K562 (cell line): ENCODE results near the gene FAM20B. TPM values are rescaled to one million over a fixed set of nuclear protein-coding genes. Genes with fewer than 3 reads are reported as not detected.

Source experiments
- FOXJ2 ChIP-seq: fragments of 200-800 bp; sonication (Bioruptor generic); IDR thresholded peaks from 2 replicates; pipeline ENCODE4 v1.6.1; 2016; ENCODE audit warnings: missing genetic modification characterization, missing compliant biosample characterization
- HNRNPH1 ChIP-seq: fragments of 200-400 bp; formaldehyde crosslinking; optimal IDR thresholded peaks from 2 replicates; pipeline ENCODE3; 2017; ENCODE audit warnings: low read depth, mild to moderate bottlenecking, low read length, moderate library complexity
- MXI1 ChIP-seq: IDR thresholded peaks from 2 replicates; pipeline ENCODE4 v1.6.1; 2011; ENCODE audit warnings: low read depth, mild to moderate bottlenecking, improper control_type of control experiment, low read length
- TAF15 ChIP-seq: fragments of 200-400 bp; formaldehyde crosslinking; IDR thresholded peaks from 2 replicates; pipeline ENCODE4 v1.6.1; 2017; ENCODE audit warnings: mild to moderate bottlenecking, low read depth, low read length, moderate library complexity
- U2AF1 ChIP-seq: fragments of 200-400 bp; formaldehyde crosslinking; optimal IDR thresholded peaks from 2 replicates; pipeline ENCODE3; 2017; ENCODE audit warnings: mild to moderate bottlenecking, low read depth, low read length, moderate library complexity
- ZNF639 ChIP-seq, 2 experiments: fragments of 200-800 bp in 1 of 2; sonication (Bioruptor generic) in 1 of 2; sonication (generic) in 1 of 2; formaldehyde crosslinking in 1 of 2; IDR thresholded peaks in 1 of 2; conservative IDR thresholded peaks in 1 of 2; 2 replicates each; pipeline versions ENCODE4 v1.5.0 to v1.6.1; 2016 to 2020; ENCODE audit warnings: missing compliant biosample characterization in 1 of 2, missing genetic modification characterization in 1 of 2, missing genetic modification reagents in 1 of 2
- polyA plus RNA-seq, 8 experiments: library from polyadenylated mRNA; depleted of rRNA in 4 of 8; stranded (reverse) in 5 of 8; unstranded in 3 of 8; fragments of >200 nt; fragmentation: Nextera tagmentation in 2 of 8; fragmentation: Illumina TruSeq in 1 of 8; extraction: Ambion mirVana in 2 of 8; extraction: Trizol in 1 of 8; gene quantifications; 2 replicates each; pipeline versions ENCODE4 v1.2.1 to v1.2.3, GENCODE V29; 2011 to 2014; ENCODE audit warnings: inconsistent platforms in 1 of 8, missing spikeins in 1 of 8
- total RNA-seq, 7 experiments: library from RNA; depleted of rRNA in 6 of 7; stranded (reverse); fragments of >200 nt in 6 of 7; fragmentation: Illumina TruSeq in 2 of 7; extraction: Trizol in 2 of 7; gene quantifications; 2 replicates each; pipeline versions ENCODE4 v1.2.1 to v1.2.3, GENCODE V29; 2011 to 2021; ENCODE audit warnings: low replicate concordance in 1 of 7
- TF ChIP-seq, protein P1 (sequence below): sonication (generic); formaldehyde crosslinking; IDR thresholded peaks from 2 replicates; pipeline ENCODE4 v1.8.1; 2023; ENCODE audit warnings: missing genetic modification reagents, mild to moderate bottlenecking, borderline replicate concordance
- TF ChIP-seq, protein P2 (sequence below): fragments of 450-650 bp; formaldehyde crosslinking; IDR thresholded peaks from 2 replicates; pipeline ENCODE4 v1.4.0; 2022; ENCODE audit warnings: missing genetic modification characterization
- TF ChIP-seq, protein P3 (sequence below): sonication (generic); formaldehyde crosslinking; IDR thresholded peaks from 2 replicates; pipeline ENCODE4 v1.8.1; 2023; ENCODE audit warnings: mild to moderate bottlenecking, missing genetic modification reagents
- TF ChIP-seq, protein P4 (sequence below), 2 experiments: fragments of 150-350 bp in 1 of 2; IDR thresholded peaks; 2 replicates each; pipeline ENCODE4 v1.6.1; 2012 to 2016; ENCODE audit warnings: low read depth in 2 of 2, low read length in 2 of 2, mild to moderate bottlenecking in 1 of 2, moderate library complexity in 1 of 2

Gene FAM20B
- total and polyA plus RNA-seq, 9 of the 15 experiments (the other 6 are each of a cell fraction or from before 2014, with no cell fraction given) = 7.2 to 67.5 (median 42.9) TPM

DNA sequence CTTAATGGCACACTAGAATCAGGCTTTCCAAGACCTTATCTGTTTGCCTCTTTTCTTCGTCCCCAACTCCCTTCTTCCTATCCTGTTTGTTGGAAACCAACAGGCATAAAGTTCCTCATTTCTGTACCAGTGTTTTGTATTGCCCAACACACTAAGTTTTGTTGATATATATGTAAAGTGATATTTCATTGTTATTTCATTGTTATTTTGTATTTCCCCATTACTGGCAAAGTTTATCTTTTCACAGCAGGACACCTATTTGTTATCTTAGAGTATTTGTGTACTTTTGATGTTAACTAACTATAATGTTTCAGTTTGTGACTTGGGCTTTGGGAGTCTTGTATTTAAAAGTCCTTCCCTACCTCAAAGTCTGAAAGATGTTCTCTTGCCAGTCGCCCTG is 27.1 kb downstream of the FAM20B start (continued):
- no peak for TF ChIP-seq MXI1
- no peak for TF ChIP-seq ZNF639 (CRISPR knock-in tag; conservative IDR thresholded peaks at IDR 0.05 in 1 of 2, IDR thresholded peaks at IDR 0.05 in 1 of 2)
- TF ChIP-seq, protein P1, sequence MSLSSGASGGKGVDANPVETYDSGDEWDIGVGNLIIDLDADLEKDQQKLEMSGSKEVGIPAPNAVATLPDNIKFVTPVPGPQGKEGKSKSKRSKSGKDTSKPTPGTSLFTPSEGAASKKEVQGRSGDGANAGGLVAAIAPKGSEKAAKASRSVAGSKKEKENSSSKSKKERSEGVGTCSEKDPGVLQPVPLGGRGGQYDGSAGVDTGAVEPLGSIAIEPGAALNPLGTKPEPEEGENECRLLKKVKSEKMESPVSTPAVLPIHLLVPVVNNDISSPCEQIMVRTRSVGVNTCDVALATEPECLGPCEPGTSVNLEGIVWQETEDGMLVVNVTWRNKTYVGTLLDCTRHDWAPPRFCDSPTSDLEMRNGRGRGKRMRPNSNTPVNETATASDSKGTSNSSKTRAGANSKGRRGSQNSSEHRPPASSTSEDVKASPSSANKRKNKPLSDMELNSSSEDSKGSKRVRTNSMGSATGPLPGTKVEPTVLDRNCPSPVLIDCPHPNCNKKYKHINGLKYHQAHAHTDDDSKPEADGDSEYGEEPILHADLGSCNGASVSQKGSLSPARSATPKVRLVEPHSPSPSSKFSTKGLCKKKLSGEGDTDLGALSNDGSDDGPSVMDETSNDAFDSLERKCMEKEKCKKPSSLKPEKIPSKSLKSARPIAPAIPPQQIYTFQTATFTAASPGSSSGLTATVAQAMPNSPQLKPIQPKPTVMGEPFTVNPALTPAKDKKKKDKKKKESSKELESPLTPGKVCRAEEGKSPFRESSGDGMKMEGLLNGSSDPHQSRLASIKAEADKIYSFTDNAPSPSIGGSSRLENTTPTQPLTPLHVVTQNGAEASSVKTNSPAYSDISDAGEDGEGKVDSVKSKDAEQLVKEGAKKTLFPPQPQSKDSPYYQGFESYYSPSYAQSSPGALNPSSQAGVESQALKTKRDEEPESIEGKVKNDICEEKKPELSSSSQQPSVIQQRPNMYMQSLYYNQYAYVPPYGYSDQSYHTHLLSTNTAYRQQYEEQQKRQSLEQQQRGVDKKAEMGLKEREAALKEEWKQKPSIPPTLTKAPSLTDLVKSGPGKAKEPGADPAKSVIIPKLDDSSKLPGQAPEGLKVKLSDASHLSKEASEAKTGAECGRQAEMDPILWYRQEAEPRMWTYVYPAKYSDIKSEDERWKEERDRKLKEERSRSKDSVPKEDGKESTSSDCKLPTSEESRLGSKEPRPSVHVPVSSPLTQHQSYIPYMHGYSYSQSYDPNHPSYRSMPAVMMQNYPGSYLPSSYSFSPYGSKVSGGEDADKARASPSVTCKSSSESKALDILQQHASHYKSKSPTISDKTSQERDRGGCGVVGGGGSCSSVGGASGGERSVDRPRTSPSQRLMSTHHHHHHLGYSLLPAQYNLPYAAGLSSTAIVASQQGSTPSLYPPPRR (CRISPR knock-in tag) = no peak
- TF ChIP-seq HNRNPH1 = no peak
- TF ChIP-seq TAF15 = no peak
- TF ChIP-seq, protein P2, sequence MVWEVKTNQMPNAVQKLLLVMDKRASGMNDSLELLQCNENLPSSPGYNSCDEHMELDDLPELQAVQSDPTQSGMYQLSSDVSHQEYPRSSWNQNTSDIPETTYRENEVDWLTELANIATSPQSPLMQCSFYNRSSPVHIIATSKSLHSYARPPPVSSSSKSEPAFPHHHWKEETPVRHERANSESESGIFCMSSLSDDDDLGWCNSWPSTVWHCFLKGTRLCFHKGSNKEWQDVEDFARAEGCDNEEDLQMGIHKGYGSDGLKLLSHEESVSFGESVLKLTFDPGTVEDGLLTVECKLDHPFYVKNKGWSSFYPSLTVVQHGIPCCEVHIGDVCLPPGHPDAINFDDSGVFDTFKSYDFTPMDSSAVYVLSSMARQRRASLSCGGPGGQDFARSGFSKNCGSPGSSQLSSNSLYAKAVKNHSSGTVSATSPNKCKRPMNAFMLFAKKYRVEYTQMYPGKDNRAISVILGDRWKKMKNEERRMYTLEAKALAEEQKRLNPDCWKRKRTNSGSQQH (CRISPR knock-in tag) = no peak
- TF ChIP-seq, protein P3, sequence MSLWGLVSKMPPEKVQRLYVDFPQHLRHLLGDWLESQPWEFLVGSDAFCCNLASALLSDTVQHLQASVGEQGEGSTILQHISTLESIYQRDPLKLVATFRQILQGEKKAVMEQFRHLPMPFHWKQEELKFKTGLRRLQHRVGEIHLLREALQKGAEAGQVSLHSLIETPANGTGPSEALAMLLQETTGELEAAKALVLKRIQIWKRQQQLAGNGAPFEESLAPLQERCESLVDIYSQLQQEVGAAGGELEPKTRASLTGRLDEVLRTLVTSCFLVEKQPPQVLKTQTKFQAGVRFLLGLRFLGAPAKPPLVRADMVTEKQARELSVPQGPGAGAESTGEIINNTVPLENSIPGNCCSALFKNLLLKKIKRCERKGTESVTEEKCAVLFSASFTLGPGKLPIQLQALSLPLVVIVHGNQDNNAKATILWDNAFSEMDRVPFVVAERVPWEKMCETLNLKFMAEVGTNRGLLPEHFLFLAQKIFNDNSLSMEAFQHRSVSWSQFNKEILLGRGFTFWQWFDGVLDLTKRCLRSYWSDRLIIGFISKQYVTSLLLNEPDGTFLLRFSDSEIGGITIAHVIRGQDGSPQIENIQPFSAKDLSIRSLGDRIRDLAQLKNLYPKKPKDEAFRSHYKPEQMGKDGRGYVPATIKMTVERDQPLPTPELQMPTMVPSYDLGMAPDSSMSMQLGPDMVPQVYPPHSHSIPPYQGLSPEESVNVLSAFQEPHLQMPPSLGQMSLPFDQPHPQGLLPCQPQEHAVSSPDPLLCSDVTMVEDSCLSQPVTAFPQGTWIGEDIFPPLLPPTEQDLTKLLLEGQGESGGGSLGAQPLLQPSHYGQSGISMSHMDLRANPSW (CRISPR knock-in tag) = no peak
- no peak for TF ChIP-seq U2AF1
- TF ChIP-seq, protein P4, sequence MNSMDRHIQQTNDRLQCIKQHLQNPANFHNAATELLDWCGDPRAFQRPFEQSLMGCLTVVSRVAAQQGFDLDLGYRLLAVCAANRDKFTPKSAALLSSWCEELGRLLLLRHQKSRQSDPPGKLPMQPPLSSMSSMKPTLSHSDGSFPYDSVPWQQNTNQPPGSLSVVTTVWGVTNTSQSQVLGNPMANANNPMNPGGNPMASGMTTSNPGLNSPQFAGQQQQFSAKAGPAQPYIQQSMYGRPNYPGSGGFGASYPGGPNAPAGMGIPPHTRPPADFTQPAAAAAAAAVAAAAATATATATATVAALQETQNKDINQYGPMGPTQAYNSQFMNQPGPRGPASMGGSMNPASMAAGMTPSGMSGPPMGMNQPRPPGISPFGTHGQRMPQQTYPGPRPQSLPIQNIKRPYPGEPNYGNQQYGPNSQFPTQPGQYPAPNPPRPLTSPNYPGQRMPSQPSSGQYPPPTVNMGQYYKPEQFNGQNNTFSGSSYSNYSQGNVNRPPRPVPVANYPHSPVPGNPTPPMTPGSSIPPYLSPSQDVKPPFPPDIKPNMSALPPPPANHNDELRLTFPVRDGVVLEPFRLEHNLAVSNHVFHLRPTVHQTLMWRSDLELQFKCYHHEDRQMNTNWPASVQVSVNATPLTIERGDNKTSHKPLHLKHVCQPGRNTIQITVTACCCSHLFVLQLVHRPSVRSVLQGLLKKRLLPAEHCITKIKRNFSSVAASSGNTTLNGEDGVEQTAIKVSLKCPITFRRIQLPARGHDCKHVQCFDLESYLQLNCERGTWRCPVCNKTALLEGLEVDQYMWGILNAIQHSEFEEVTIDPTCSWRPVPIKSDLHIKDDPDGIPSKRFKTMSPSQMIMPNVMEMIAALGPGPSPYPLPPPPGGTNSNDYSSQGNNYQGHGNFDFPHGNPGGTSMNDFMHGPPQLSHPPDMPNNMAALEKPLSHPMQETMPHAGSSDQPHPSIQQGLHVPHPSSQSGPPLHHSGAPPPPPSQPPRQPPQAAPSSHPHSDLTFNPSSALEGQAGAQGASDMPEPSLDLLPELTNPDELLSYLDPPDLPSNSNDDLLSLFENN (IDR thresholded peaks at IDR 0.05; ENCODE audit: low read depth in 2 of 2, low read length in 2 of 2) = no peak
- TF ChIP-seq FOXJ2 (tag) = no peak
